GM12872 (cell line): ENCODE data around the gene SLC35F6.

Experiments used
- CTCF ChIP-seq: IDR thresholded peaks from 3 replicates; pipeline ENCODE4 v1.5.1; 2011; ENCODE audit warnings: low read depth, mild to moderate bottlenecking, low read length, moderate library complexity; ENCODE audit not compliant: insufficient read depth

The SLC35F6 gene

GRCh38 chr2:26721115-26722032 is 42.7 kb upstream of the SLC35F6 start:
- TF ChIP-seq CTCF: no peak

- TF ChIP-seq CTCF: no peak
Measured at GRCh38 chr2:26722328-26722727, 41.8 kb upstream of the SLC35F6 start.

GRCh38 chr2:26722911-26723310 is 41.2 kb upstream of the SLC35F6 start:
- no peak for TF ChIP-seq CTCF

DNA sequence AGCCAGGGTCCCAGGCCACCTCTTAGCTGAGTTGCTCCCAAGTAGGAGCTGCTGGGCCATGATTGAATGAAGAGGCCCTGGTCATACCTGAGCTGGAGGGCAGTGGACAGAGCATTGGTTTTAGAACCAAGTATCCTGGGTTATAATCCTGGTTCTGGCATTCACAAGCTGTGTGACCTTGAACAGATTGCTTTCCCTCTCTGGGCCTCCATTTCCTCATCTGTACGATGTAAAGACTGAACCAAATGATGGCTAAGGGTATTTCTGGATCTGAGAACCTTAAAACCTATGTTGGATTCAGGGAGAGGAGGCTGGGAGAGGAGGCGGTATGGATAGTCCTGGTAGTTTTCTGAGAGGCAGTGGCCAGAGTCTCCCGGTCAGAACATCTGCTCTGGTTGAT is 40.6 kb upstream of the SLC35F6 start:
- no peak for TF ChIP-seq CTCF

- TF ChIP-seq CTCF: no peak
Measured at GRCh38 chr2:26723991-26724750, 39.9 kb upstream of the SLC35F6 start.

DNA sequence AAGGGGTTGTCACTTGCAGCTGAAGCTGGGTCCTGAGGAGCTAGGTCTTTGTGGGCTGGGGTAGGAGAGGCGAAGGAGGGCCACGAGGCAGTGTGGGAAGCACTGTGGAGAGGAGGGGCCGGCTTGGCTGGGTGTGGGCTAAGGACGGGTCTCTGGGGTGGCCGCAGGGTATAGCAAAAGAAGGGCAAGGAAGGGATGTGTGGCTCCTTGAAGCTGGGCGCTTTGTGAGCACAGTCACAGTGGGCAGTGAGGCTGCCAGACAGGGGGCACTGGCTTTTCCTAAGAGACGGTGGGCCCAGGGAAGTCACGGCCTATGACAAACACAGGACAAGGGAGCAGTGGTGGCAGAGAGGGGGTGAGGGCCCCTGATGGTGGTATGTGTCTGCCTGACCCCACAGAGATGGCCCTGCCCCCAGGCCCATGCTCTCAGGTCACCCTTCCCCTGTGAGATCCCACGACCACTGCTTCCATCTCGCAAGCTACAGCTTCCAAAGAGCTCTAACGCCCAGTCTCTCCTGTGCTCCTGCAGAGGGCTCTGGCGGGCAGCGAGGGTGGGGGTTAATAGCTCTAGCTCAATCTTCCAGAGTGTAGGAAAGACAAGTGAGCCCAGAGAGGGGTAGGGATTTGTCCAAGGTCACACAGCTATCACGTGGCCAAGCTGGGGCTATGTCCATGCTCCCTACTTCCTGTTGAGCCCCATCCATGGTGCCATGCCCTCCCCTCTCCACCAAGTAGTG is 39.1 kb upstream of the SLC35F6 start:
- no peak for TF ChIP-seq CTCF

DNA sequence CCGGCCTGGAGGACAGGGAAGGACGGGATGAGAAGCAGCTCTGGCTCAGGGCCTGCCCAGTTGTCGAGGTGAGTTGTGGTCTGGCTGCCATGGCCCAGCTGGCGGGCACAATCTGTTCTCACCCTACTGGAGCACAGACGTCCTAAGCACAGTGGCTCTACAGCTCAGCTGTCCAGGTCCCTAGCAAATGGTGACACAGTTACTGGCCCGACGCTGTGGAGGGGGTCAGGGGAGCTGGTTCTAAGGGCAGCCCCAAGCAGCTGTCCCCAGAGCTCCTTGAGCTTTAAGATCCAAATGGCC is 38.6 kb upstream of the SLC35F6 start:
- TF ChIP-seq CTCF: no peak
